ENCODE measurements around the gene CCDC192. TPM values are rescaled to one million over a fixed set of nuclear protein-coding genes. Genes with fewer than 3 reads are reported as not detected.

Gene CCDC192
- total RNA-seq, 1 experiment from 2014 or later = not detected

- H3K4me3 Mint-ChIP-seq (ENCODE audit: unreplicated experiment) = no peak overlapping the region
- H3K36me3 Mint-ChIP-seq (ENCODE audit: insufficient read depth, unreplicated experiment) = no peaks in the 10 kb centered on the region
- ChIA-PET POLR2A (interaction anchor here (0.6 to 1.9 kb wide), 3 partner anchors 9 to 310 kb away, joined by 3 to 5 read pairs (median 4); no protein-coding TSS in a partner anchor), CTCF (interaction anchor here (0.5 kb wide), 1 partner anchor 84 kb away, joined by 4 read pairs; no protein-coding TSS in a partner anchor)
- intact Hi-C loops (cut with micrococcal nuclease) = no loop called here
- H3K27ac Mint-ChIP-seq (ENCODE audit: low read depth, unreplicated experiment) = no peak overlapping the region
- no peaks in the 10 kb centered on the region for H3K9me3 Mint-ChIP-seq (ENCODE audit: unreplicated experiment)
- no peaks in the 10 kb centered on the region for H3K27me3 Mint-ChIP-seq (ENCODE audit: insufficient read depth, unreplicated experiment)
- no peak for TF ChIP-seq CTCF (IDR thresholded peaks at IDR 0.05; ENCODE audit: unreplicated experiment)
- DNase-seq (ENCODE audit: unreplicated experiment) = no peak
- no TSS peak for BruUV-seq (replicated peaks)
- H3K4me1 Mint-ChIP-seq (ENCODE audit: insufficient read depth, unreplicated experiment) = no peaks in the 10 kb centered on the region
These were observed 124.3 kb downstream of the CCDC192 start for GRCh38 chr5:127827451-127827850.

- no peak for TF ChIP-seq CTCF (IDR thresholded peaks at IDR 0.05; ENCODE audit: unreplicated experiment)
- H3K9me3 Mint-ChIP-seq (ENCODE audit: unreplicated experiment) = no peaks in the 10 kb centered on the region
- ChIA-PET CTCF (interaction anchor here (0.6 kb wide), 1 partner anchor 46 kb away, joined by 3 read pairs; no protein-coding TSS in a partner anchor), POLR2A (no interaction called here)
- intact Hi-C loops (cut with micrococcal nuclease) = no loop called here
- no peaks in the 10 kb centered on the region for H3K36me3 Mint-ChIP-seq (ENCODE audit: insufficient read depth, unreplicated experiment)
- H3K27me3 Mint-ChIP-seq (ENCODE audit: insufficient read depth, unreplicated experiment) = no peaks in the 10 kb centered on the region
- H3K4me1 Mint-ChIP-seq (ENCODE audit: insufficient read depth, unreplicated experiment) = peaks cover 7% of the 10 kb centered on the region
- no peak overlapping the region for H3K4me3 Mint-ChIP-seq (ENCODE audit: unreplicated experiment)
- no TSS peak for BruUV-seq (replicated peaks)
- H3K27ac Mint-ChIP-seq (ENCODE audit: low read depth, unreplicated experiment) = no peak overlapping the region
- no peak for DNase-seq (ENCODE audit: unreplicated experiment)
These were observed 127.0 kb downstream of the CCDC192 start for GRCh38 chr5:127830157-127830556.

GRCh38 chr5:127830829-127831598, 127.8 kb downstream of the CCDC192 start:
- CTCF ChIA-PET = interaction anchor here (0.5 to 0.8 kb wide), 3 partner anchors 380 to 1155 kb away, joined by 3 read pairs; no protein-coding TSS in a partner anchor
- POLR2A ChIA-PET = interaction anchor here (0.9 kb wide), 1 partner anchor 26 kb away, joined by 3 read pairs; no protein-coding TSS in a partner anchor

More at GRCh38 chr5:127830829-127831598, 127.8 kb downstream of the CCDC192 start:
- BruUV-seq (replicated peaks) = no TSS peak
- TF ChIP-seq CTCF (IDR thresholded peaks at IDR 0.05; ENCODE audit: unreplicated experiment) = no peak
- peaks cover 7% of the 10 kb centered on the region for H3K4me1 Mint-ChIP-seq (ENCODE audit: insufficient read depth, unreplicated experiment)
- H3K9me3 Mint-ChIP-seq (ENCODE audit: unreplicated experiment) = no peaks in the 10 kb centered on the region
- no peak overlapping the region for H3K27ac Mint-ChIP-seq (ENCODE audit: low read depth, unreplicated experiment)
- no peaks in the 10 kb centered on the region for H3K36me3 Mint-ChIP-seq (ENCODE audit: insufficient read depth, unreplicated experiment)
- no peak overlapping the region for H3K4me3 Mint-ChIP-seq (ENCODE audit: unreplicated experiment)
- no peaks in the 10 kb centered on the region for H3K27me3 Mint-ChIP-seq (ENCODE audit: insufficient read depth, unreplicated experiment)
- intact Hi-C loops (cut with micrococcal nuclease) = no loop called here
- DNase-seq (ENCODE audit: unreplicated experiment) = no peak

All from MCF 10A (cell line).